Activated CD4-positive, CD25-positive, alpha-beta regulatory T cell treated with anti-CD3 and anti-CD28 coated beads, Interleukin-2, amount 50 U/mL, for 72 hours (primary cell): ENCODE data around the gene PITPNM2.

ENCODE experiments used
- DNase-seq: peaks from one replicate; pipeline ENCODE4 v3.0.0; 2021

PITPNM2 gene

GRCh38 chr12:123142921-123143735, 7.8 kb downstream of the PITPNM2 start:
- DNase-seq, result no peak

GRCh38 chr12:123142518-123142840, 8.4 kb downstream of the PITPNM2 start:
- no peak for DNase-seq

- no peak for DNase-seq
Measured at GRCh38 chr12:123141615-123142517, 9.0 kb downstream of the PITPNM2 start.

- DNase-seq, result no peak
Measured at GRCh38 chr12:123140676-123141614, 9.9 kb downstream of the PITPNM2 start.

- DNase-seq, result no peak
Measured at GRCh38 chr12:123139926-123140675, 10.8 kb downstream of the PITPNM2 start.

- DNase-seq, result no peak
Measured at GRCh38 chr12:123135688-123136087, 15.2 kb downstream of the PITPNM2 start.

- DNase-seq, result no peak
Measured at GRCh38 chr12:123134826-123135225, 16.1 kb downstream of the PITPNM2 start.

GRCh38 chr12:123134271-123134671, 16.6 kb downstream of the PITPNM2 start:
- DNase-seq, result no peak

- DNase-seq, result no peak
Measured at GRCh38 chr12:123133701-123134100, 17.2 kb downstream of the PITPNM2 start.

GRCh38 chr12:123132951-123133619, 17.8 kb downstream of the PITPNM2 start:
- DNase-seq, result no peak

- peak; percentile 41 for DNase-seq
Measured at GRCh38 chr12:123131879-123132402, 18.9 kb downstream of the PITPNM2 start.

- DNase-seq, result no peak
Measured at GRCh38 chr12:123131291-123131832, 19.5 kb downstream of the PITPNM2 start.

GRCh38 chr12:123129621-123130020, 21.3 kb downstream of the PITPNM2 start:
- DNase-seq, result no peak

- DNase-seq, result no peak
Measured at GRCh38 chr12:123127182-123127495, 23.8 kb downstream of the PITPNM2 start.

- no peak for DNase-seq
Measured at GRCh38 chr12:123126294-123127181, 24.4 kb downstream of the PITPNM2 start.

GRCh38 chr12:123122626-123123025, 28.3 kb downstream of the PITPNM2 start:
- DNase-seq, result no peak

- no peak for DNase-seq
Measured at GRCh38 chr12:123121670-123122069, 29.2 kb downstream of the PITPNM2 start.

- peak; percentile 37 for DNase-seq
Measured at GRCh38 chr12:123120452-123121166, 30.3 kb downstream of the PITPNM2 start.

GRCh38 chr12:123119808-123120207, 31.1 kb downstream of the PITPNM2 start:
- DNase-seq, result peak; percentile 55
